RKO (cell line): ENCODE data around the gene FBN2.

Experiments used
- DNase-seq: peaks from one replicate; pipeline ENCODE4 v3.0.0-alpha.2; 2016; ENCODE audit warnings: low spot score

FBN2 gene

GRCh38 chr5:128304791-128305190, 233.3 kb downstream of the FBN2 start:
- no peak for DNase-seq

- peak; percentile 18 for DNase-seq
These were observed 234.0 kb downstream of the FBN2 start for GRCh38 chr5:128304088-128304487.

GRCh38 chr5:128303593-128303992, 234.5 kb downstream of the FBN2 start:
- DNase-seq, result no peak

- DNase-seq, result no peak
These were observed 237.9 kb downstream of the FBN2 start for GRCh38 chr5:128300181-128300580.

- DNase-seq, result no peak
These were observed 247.7 kb downstream of the FBN2 start for GRCh38 chr5:128290152-128290858.

- DNase-seq, result no peak
These were observed 250.3 kb downstream of the FBN2 start for GRCh38 chr5:128287740-128288139.

- DNase-seq, result no peak
These were observed 253.8 kb downstream of the FBN2 start for GRCh38 chr5:128284236-128284635.

- no peak for DNase-seq
These were observed 258.7 kb downstream of the FBN2 start for GRCh38 chr5:128279345-128279744.

- peak; percentile 9 for DNase-seq
These were observed 261.4 kb downstream of the FBN2 start for GRCh38 chr5:128276537-128277216.

GRCh38 chr5:128274441-128274840, 263.6 kb downstream of the FBN2 start:
- no peak for DNase-seq

- no peak for DNase-seq
These were observed 264.3 kb downstream of the FBN2 start for GRCh38 chr5:128273736-128274135.

- DNase-seq, result peak; percentile 65
These were observed 266.1 kb downstream of the FBN2 start for GRCh38 chr5:128271859-128272464.

- no peak for DNase-seq
These were observed 267.0 kb downstream of the FBN2 start for GRCh38 chr5:128271071-128271470.

GRCh38 chr5:128264564-128265360, 273.3 kb downstream of the FBN2 start:
- DNase-seq, result no peak

- DNase-seq, result no peak
These were observed 274.7 kb downstream of the FBN2 start for GRCh38 chr5:128263357-128263756.

- DNase-seq, result no peak
These were observed 275.1 kb downstream of the FBN2 start for GRCh38 chr5:128262911-128263310.

- DNase-seq, result no peak
These were observed 278.4 kb downstream of the FBN2 start for GRCh38 chr5:128259607-128260021.

- no peak for DNase-seq
These were observed 279.7 kb downstream of the FBN2 start for GRCh38 chr5:128258372-128258771.

GRCh38 chr5:128257076-128257475, 281.0 kb downstream of the FBN2 start:
- no peak for DNase-seq

GRCh38 chr5:128254789-128255188, 283.3 kb downstream of the FBN2 start:
- no peak for DNase-seq

- DNase-seq, result no peak
These were observed 284.2 kb downstream of the FBN2 start for GRCh38 chr5:128253880-128254279.

- no peak for DNase-seq
These were observed 284.9 kb downstream of the FBN2 start for GRCh38 chr5:128253161-128253560.
